Esophagus muscularis mucosa (tissue), 4 donors: ENCODE measurements around the gene KLKB1. TPM values are rescaled to one million over a fixed set of nuclear protein-coding genes. Genes with fewer than 3 reads are reported as not detected.
"Not testable (repeated sequence)": the region's sequence is repeated elsewhere in the genome, so short reads cannot be mapped to it uniquely, and the experiment has no call there.

Experiments
- DNase-seq: peaks from one replicate; pipeline ENCODE4 v3.0.0-alpha.2; 2017; ENCODE audit errors: extremely low spot score
- H3K27ac ChIP-seq, 4 donors: fragments of 200-600 bp; sonication (generic); replicated peaks in 1 of 4; 1 replicate in 3 of 4; 2 replicates in 1 of 4; pipeline ENCODE4 v1.5.1; 2016 to 2019; ENCODE audit warnings: mild to moderate bottlenecking in 1 of 4
- H3K27me3 ChIP-seq, 4 donors: fragments of 200-600 bp; sonication (generic); one replicate each; pipeline versions ENCODE4 v1.5.1 to v1.6.0; 2016 to 2019
- H3K36me3 ChIP-seq, 4 donors: fragments of 200-600 bp; sonication (generic); one replicate each; pipeline ENCODE4 v1.5.1; 2016 to 2019
- H3K4me1 ChIP-seq, 4 donors: fragments of 200-600 bp; sonication (generic); one replicate each; pipeline ENCODE4 v1.5.1; 2016 to 2019
- H3K4me3 ChIP-seq, 4 donors: fragments of 200-600 bp; sonication (generic); 1 replicate in 2 of 4; 2 replicates in 2 of 4; pipeline ENCODE4 v1.5.1; 2016 to 2019; ENCODE audit warnings: mild to moderate bottlenecking in 4 of 4, moderate library complexity in 1 of 4
- H3K9me3 ChIP-seq, 4 donors: fragments of 200-600 bp; sonication (generic); 1 replicate in 3 of 4; 2 replicates in 1 of 4; pipeline ENCODE4 v1.5.1; 2016 to 2019
- CTCF ChIP-seq, 3 experiments: fragments of 200-600 bp in 2 of 3; fragments of 450-650 bp in 1 of 3; sonication (generic) in 2 of 3; IDR thresholded peaks; one replicate each; pipeline ENCODE4 v1.5.1; 2017 to 2019; ENCODE audit warnings: antibody characterized with exemption in 3 of 3, mild to moderate bottlenecking in 2 of 3, moderate library complexity in 1 of 3
- EP300 ChIP-seq: sonication (generic); formaldehyde crosslinking; IDR thresholded peaks from one replicate; pipeline ENCODE4 v1.6.1; 2017; ENCODE audit warnings: antibody characterized with exemption
- POLR2A ChIP-seq: fragments of 450-650 bp; IDR thresholded peaks from one replicate; pipeline ENCODE4 v1.6.1; 2017; ENCODE audit warnings: antibody characterized with exemption, moderate library complexity, mild to moderate bottlenecking, low read depth
- POLR2AphosphoS5 ChIP-seq, 2 donors: sonication (generic); formaldehyde crosslinking; IDR thresholded peaks; one replicate each; pipeline ENCODE4 v1.6.1; 2017; ENCODE audit warnings: antibody characterized with exemption in 2 of 2
- WGBS: methylation state at CpG from one replicate; pipeline ENCODE4 v1.1.5; 2018; 5-methylcytosine and 5-hydroxymethylcytosine counted together
- intact Hi-C: fragments of 100-400 bp; cut with DNase I; formaldehyde crosslinking; loops from one replicate; pipeline ENCODE4 v1.15.1; 2023
- total RNA-seq, 4 donors: library from RNA; depleted of rRNA; stranded (reverse); fragments of >200 nt; gene quantifications; one replicate each; pipeline versions ENCODE4 v1.1.0 to v1.2.1, GENCODE V29; 2016

Gene KLKB1
- total RNA-seq, 4 donors from 2014 or later: 0.45 to 2.0 (median 0.83) TPM

DNA sequence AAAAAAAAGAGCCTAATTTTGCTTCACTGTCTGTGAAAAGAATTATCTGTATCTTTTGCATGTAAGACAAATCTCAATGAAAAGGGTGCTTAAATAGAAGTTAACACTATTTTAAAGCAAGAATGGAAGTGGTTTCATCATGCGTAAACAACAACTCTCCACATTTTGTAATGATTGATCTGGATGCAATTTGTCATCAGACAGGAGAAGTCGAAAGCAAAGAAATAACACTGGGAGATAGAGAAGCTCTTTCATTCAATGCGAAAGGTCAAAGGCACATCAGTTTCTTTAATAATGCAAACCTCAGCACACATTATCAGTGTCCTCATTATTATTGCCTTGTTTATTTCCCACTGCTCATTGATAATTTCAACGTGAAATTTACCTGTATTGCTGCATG, 8.8 kb downstream of the KLKB1 start:
- TF ChIP-seq CTCF (IDR thresholded peaks at IDR 0.05) (no peak), POLR2AphosphoS5 (IDR thresholded peaks at IDR 0.05) (no peak), POLR2A (no peak), EP300 (no peak)
- DNase-seq: no peak
- Histone ChIP-seq H3K27me3 (no peaks in the 10 kb centered on the region), H3K4me1 (no peaks in the 10 kb centered on the region), H3K9me3 (no peaks in the 10 kb centered on the region), H3K4me3 (no peak overlapping the region), H3K36me3 (peaks cover 0 to 25% (median 6%) of the 10 kb centered on the region in 4 donors), H3K27ac (no peak overlapping the region)
- 88% methylated on average over 4 of the region's 4 CpGs for WGBS
- intact Hi-C loops: no loop called here

DNA sequence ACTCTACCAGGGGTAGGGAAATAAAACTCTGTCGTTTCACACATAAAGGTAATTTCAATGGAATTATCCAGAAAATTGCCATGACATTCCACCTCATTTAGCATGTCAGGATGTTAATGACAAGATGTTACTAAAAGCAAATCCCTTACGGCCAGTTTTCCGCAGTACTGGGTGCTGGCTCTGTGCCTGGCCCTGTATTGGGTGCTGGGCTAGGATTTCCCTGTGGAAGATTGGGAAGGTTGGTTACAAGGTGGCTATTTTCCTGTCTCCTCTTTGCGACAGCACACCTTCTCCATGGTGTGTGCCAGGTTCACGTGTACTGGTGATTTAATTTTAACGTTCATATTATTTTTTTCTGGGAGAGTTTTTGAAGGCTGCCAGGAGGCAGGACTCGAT, 13.1 kb downstream of the KLKB1 start:
- no peak for DNase-seq
- 85% methylated on average over 7 of the region's 7 CpGs for WGBS
- Histone ChIP-seq H3K4me3 (no peak overlapping the region), H3K36me3 (peaks cover 0 to 23% (median 6%) of the 10 kb centered on the region in 4 donors), H3K4me1 (peaks cover 0 to 4% (median 0%) of the 10 kb centered on the region in 4 donors), H3K9me3 (no peaks in the 10 kb centered on the region), H3K27ac (no peak overlapping the region), H3K27me3 (no peaks in the 10 kb centered on the region)
- no peak for TF ChIP-seq POLR2A
- intact Hi-C loops: no loop called here

DNA sequence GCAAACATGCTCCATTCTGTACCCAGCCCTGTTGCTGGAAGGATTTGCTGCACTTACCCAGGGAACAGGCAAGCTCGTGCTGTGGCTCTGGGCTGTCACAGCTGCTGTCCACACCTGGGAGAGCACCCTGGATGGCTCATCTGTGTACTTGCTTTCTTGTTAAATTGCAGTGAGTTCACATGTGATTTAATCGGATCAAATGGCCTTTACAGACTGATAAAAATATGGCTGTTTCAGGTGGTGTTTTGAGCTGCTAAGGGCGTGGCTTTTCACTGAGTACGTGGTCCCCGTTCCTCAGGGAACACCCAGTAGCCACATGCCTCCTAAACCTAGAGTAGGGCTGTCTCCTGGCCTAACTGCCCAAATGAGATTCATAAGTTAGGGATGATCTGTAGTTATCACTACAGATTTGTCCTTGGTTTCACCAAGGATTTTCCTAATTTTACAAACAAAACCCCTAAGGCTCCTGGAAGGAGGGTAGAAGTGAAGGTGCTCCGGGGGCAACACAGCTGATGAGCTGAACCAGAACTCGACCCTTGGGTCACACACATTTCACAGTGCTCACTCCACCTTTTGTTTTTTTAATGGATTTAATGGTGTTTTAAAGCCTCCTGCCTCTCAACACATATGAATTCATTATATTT, 13.7 kb downstream of the KLKB1 start:
- intact Hi-C loops: no loop called here
- H3K9me3 ChIP-seq: no peaks in the 10 kb centered on the region
- no peak overlapping the region for H3K4me3 ChIP-seq
- 71% methylated on average over 7 of the region's 7 CpGs for WGBS
- no peak for TF ChIP-seq CTCF (IDR thresholded peaks at IDR 0.05)
- no peak for TF ChIP-seq EP300
- no peak for TF ChIP-seq POLR2A
- TF ChIP-seq POLR2AphosphoS5 (IDR thresholded peaks at IDR 0.05): no peak
- H3K27ac ChIP-seq: no peak overlapping the region
- peaks cover 0 to 23% (median 6%) of the 10 kb centered on the region in 4 donors for H3K36me3 ChIP-seq
- H3K4me1 ChIP-seq: peaks cover 0 to 4% (median 0%) of the 10 kb centered on the region in 4 donors
- no peak for DNase-seq
- no peaks in the 10 kb centered on the region for H3K27me3 ChIP-seq

- intact Hi-C loops: no loop called here
- TF ChIP-seq POLR2AphosphoS5 (IDR thresholded peaks at IDR 0.05) (no peak), POLR2A (no peak), EP300 (no peak), CTCF (IDR thresholded peaks at IDR 0.05) (no peak)
- no peak overlapping the region for H3K27ac ChIP-seq
- DNase-seq: no peak
- no peak overlapping the region for H3K4me3 ChIP-seq
- peaks cover 0 to 4% (median 0%) of the 10 kb centered on the region in 4 donors for H3K4me1 ChIP-seq
- H3K36me3 ChIP-seq: peaks cover 0 to 23% (median 6%) of the 10 kb centered on the region in 4 donors
- H3K9me3 ChIP-seq: no peaks in the 10 kb centered on the region
- WGBS: 88% methylated on average over 4 of the region's 4 CpGs
- no peaks in the 10 kb centered on the region for H3K27me3 ChIP-seq
These were observed 14.3 kb downstream of the KLKB1 start for GRCh38 chr4:186241616-186242015.

DNA sequence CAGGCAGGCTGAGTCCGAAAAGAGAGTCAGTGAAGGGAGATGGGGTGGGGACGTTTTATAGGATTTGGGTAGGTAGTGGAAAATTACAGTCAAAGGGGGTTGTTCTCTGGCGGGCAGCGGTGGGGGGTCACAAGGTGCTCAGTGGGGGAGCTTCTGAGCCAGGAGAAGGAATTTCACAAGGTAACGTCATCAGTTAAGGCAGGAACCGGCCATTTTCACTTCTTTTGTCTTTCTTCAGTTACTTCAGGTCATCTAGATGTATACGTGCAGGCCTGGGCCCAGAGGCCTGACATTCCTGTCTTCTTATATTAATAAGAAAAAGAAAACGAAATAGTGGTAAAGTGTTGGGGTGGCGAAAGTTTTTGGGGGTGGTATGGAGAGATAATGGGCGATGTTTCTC, 14.7 kb downstream of the KLKB1 start:
- intact Hi-C loops, DNase-seq, H3K9me3 ChIP-seq, H3K4me3 ChIP-seq, H3K4me1 ChIP-seq, H3K27ac ChIP-seq, H3K27me3 ChIP-seq: not testable (repeated sequence)
- peaks cover 0 to 23% (median 6%) of the 10 kb centered on the region in 4 donors for H3K36me3 ChIP-seq
- WGBS: 80% methylated on average over 10 of the region's 10 CpGs

DNA sequence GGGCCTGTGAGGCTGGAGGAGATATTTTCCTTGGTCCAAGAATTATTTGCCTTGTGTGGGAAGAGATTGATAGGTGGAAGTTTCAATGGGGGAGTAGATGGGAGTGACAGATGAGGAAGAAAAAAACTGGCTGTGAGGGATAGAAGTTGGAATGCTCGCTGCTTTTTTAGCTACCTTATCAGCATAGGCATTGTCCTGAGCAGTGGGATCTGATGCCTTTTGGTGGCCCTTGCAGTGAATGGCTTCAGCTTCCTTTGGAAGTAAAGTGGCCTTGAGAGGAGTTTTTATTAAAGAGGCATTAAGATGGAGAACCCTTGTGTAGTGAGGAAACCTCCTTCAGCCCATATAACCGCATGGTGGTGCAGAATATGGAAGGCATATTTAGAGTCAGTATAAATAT, 16.0 kb downstream of the KLKB1 start:
- Histone ChIP-seq H3K36me3 (peaks cover 0 to 15% (median 5%) of the 10 kb centered on the region in 4 donors), H3K27ac (no peak overlapping the region), H3K4me3 (no peak overlapping the region), H3K27me3 (no peaks in the 10 kb centered on the region), H3K9me3 (no peaks in the 10 kb centered on the region), H3K4me1 (peaks cover 0 to 4% (median 0%) of the 10 kb centered on the region in 4 donors)
- intact Hi-C loops: no loop called here
- WGBS: 85% methylated on average over 2 of the region's 2 CpGs
- DNase-seq: no peak
- TF ChIP-seq EP300 (no peak), POLR2A (no peak), CTCF (IDR thresholded peaks at IDR 0.05) (no peak), POLR2AphosphoS5 (IDR thresholded peaks at IDR 0.05) (no peak)
